GM11168 (cell line): ENCODE data around the gene MAPK4.
"Not testable (repeated sequence)": the region's sequence is repeated elsewhere in the genome, so short reads cannot be mapped to it uniquely, and the experiment has no call there.

Experiments
- in situ Hi-C: fragments of 300-500 bp; cut with MboI; formaldehyde crosslinking; loops from one replicate; pipeline ENCODE4 v1.12.0; 2022; ENCODE audit warnings: low sequenced_read_pairs; ENCODE audit not compliant: unreplicated experiment

The MAPK4 gene

GRCh38 chr18:50559752-50560680 lies at the start of gene MAPK4:
Gene MAPK4, plus strand, starts transcription at chr18:50560087. Its CDS starts 103,872 bp downstream, at chr18:50663959.
- in situ Hi-C loops: no loop called here

DNA sequence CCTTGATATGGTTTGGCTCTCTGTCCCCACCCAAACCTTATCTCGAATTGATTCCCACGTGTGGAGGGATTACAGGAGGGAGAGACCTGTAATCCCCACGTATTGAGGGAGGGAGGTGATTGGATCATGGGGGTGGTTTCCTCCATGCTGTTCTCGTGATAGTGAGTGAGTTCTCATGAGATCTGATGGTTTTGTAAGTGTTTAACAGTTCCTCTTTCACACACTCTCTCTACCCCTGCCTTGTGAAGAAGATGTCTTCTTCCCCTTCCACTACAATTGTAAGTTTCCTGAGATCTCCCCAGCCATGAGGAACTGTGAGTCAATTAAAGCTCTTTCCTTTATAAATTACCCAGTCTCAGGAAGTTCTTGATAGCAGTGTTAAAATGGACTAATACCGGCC lies 42.6 kb upstream of the MAPK4 start:
- in situ Hi-C loops: not testable (repeated sequence)

DNA sequence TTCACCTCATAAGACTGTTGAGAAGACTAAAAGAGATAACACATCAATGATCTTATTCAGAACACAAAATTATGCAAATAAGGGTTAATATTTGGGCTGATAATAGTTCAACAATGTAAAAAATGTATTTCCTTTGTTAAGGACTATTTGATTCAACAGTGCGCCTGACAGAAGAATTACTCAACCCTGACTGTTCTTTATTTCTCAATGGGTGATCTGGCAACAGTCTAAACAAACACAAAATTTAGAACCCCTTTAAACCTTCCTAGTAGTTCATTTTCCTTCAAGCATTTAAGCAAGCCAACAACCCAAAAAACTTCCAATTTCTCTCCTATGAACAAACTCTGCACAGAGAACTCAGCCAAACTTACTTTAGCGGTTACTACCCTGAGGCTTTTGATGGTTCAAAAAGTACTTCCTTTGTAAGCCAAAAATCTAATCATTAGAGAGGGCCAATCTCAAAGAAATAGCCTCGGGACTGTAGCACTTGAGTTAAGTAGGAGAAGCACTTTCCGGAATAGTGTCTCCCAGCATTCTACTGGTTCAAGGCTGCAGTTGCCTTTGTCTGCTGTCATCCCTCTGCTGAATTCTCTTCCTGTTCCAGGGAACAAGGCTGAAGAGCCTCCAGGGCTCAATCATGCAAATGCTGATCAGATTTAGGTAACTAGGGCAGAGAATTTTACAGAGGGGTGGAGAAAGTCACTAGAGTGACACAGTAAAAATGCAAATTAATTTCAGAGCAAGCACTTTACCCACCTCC lies 40.9 kb upstream of the MAPK4 start:
- in situ Hi-C loops: no loop called here

GRCh38 chr18:50523165-50523564 lies 36.7 kb upstream of the MAPK4 start:
- in situ Hi-C loops: no loop called here

GRCh38 chr18:50527636-50528307 lies 32.1 kb upstream of the MAPK4 start:
- in situ Hi-C loops: no loop called here

DNA sequence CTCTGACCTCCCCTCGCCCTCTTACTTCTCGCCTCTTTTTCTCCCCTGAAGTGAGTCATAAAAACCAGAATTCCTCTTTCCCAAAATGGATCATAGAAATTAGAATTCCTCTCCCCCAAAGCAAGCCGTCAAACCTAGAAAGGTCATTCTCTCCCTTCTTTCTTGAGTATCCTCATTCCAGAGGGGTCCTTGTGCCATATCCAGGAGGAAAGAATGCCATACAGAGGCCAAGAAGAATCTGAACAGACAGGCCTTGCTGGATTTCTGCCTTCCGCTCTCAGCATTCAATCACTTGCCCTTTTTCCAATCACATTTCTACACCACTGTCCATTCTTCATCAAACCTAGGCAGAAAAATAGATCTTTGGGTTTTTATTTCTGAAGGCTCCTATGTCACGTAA lies 31.1 kb upstream of the MAPK4 start:
- in situ Hi-C loops: no loop called here

- in situ Hi-C loops: not testable (repeated sequence)
Observed at GRCh38 chr18:50533822-50534221, 26.1 kb upstream of the MAPK4 start.

DNA sequence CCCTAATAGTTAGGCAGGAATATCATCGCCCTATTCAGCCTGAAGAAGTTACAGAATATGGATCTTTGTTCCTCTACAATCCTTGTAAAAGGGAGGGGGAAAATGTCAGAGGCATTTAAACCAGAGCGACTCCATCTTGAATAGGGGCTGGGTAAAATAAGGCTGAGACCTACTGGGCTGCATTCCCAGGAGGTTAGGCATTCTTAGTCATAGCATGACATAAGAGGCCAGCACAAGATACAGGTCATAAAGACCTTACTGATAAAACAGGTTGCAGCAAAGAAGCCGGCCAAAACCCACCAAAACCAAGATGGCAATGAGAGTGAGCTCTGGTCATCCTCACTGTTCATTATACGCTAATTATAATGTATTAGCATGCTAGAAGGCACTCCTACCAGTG lies 15.4 kb upstream of the MAPK4 start:
- in situ Hi-C loops: not testable (repeated sequence)

DNA sequence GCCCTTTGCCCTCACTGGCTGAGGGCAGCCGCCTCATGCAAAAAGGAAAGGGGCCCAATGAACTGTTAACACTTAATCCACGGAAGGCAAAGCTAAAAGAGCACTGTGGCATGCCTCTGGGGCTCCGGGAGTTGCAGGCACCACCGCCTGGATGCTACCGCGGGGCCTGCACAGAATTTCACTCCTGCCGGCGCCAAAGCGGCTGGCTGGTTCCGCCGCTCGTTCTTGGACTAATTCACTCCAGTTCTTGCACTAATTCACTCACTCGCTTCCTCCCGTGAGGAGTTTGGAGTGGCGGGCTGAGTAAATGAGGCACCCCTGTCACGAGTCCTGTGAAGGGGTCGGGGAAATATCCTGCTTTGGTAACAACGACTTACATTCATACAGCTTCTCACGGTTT lies 14.0 kb upstream of the MAPK4 start:
- in situ Hi-C loops: no loop called here

DNA sequence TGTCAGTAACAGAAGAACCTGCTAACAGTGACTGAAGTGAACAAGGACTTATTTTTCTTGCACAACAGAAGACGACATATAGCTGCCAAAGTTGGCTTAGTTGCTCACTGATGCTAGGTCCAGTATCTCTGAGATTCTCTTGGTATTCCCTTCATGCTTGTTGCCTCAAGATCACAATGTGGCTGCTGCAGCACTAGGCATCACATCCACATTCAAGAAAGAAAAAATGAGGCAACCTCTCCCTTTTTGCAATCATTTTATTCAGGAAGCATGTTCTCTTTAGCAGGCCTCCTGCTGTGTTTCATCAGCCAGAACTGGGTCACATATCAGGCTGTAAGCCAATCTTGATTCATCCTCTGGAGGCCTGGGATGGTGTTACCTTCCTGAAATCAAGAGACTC lies 11.7 kb upstream of the MAPK4 start:
- in situ Hi-C loops: no loop called here

DNA sequence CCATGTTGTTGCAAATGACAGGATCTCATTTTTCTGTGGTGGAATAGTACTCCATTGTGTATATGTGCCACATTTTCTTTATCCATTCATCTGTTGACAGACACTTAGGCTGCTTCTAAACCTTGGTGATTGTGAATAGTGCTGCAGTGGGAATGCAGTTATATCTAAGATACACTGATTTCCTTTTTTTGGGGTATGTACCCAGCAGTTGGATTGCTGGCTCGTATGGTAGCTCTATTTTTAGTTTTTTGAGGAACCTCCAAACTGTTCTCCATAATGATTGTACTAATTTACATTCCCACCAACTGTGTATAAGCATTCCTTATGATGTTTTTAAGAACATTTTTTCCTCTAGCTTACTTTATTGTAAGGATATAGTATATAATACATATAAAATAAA lies 8.2 kb upstream of the MAPK4 start:
- in situ Hi-C loops: not testable (repeated sequence)

DNA sequence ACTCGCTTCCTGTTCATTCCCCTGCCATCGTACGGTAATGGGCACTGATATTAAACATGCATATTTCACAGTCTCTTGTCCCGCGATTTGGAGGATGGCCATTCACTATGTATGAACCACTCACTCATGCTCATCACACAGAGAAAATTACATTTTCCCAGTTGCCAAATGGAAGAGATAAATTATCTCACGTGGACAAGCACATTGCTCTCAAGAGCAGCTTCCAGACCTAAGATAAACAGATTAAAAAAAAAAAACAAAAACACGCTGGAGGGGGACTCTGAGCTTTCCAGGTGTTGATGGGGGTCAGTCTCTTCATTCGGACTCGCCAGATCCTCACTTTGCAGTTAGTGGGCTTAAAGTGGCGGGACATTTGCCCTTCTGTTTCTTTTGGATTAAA lies 1.7 kb upstream of the MAPK4 start:
- in situ Hi-C loops: no loop called here

- in situ Hi-C loops: no loop called here
Observed at GRCh38 chr18:50558948-50559751, 737 bp upstream of the MAPK4 start.

GRCh38 chr18:50560681-50561629 lies 1.1 kb downstream of the MAPK4 start:
- in situ Hi-C loops: no loop called here

DNA sequence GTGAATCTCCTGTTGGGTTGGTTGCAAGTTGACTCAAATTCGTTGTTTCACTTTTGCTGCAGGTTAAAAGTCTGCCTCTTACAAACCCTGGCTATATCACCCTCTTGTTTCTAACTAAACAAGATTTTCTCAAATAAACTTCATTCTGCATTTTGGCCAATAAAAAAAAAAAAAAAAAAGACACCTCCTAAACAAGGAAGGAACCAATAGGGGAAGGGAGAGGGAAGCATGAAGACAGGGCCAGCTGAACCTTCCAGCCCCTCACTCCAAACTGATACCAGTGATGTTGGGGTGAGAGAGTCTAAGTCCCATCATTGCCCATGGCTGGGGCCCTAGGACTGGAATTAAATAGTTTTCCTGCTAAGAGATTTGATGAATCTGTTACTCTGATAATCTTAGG lies 2.4 kb downstream of the MAPK4 start:
- in situ Hi-C loops: not testable (repeated sequence)

DNA sequence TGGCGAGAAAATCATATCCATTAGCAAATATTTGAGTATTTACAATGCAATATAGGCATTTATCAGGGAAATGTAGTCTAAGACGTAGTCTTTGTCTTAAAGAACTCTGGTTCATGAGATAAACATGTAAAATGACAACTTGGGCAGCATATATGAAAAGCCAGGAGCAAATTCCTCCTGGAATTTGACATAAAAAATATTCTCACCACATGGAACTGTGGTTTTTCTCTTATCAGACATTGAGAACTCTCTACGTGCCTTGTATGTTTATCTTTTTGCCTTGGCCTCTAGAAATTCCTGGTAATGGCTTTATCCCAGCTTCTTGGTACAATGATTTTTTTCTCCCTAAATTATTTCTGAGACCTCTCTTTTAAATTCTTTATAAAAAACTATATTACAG lies 2.8 kb downstream of the MAPK4 start:
- in situ Hi-C loops: no loop called here

- in situ Hi-C loops: no loop called here
Observed at GRCh38 chr18:50563376-50563775, 3.5 kb downstream of the MAPK4 start.

DNA sequence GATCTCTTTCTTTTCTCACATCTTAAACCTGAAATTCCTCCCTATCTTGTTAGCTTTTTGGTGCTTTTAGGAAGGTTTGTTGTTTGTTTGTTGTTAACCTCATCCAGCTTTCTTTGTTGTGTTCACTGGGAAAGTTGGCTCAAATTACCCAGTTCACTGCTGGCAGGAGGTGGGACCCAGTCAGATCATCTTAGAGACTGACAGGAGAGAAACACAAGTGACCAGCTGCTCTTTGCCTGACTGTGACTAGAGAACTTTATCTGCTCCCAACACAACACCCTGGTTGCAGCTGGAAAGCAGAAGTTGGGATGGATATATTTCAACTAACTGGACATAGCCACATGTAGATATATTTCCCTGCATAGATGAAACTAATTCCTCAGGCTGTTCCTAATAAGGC lies 10.0 kb downstream of the MAPK4 start:
- in situ Hi-C loops: no loop called here

GRCh38 chr18:50571606-50572005 lies 11.7 kb downstream of the MAPK4 start:
- in situ Hi-C loops: no loop called here
